Gastroesophageal sphincter (tissue), 3 donors: ENCODE results near the gene RBKS.

Experiments used
- CTCF ChIP-seq, 4 experiments: fragments of 200-600 bp in 2 of 4; fragments of 450-650 bp in 2 of 4; sonication (generic) in 1 of 4; IDR thresholded peaks; one replicate each; pipeline ENCODE4 v1.5.1; 2017 to 2019; ENCODE audit warnings: antibody characterized with exemption in 4 of 4, mild to moderate bottlenecking in 2 of 4, moderate library complexity in 2 of 4
- POLR2A ChIP-seq, 2 donors: fragments of 450-650 bp; IDR thresholded peaks; one replicate each; pipeline ENCODE4 v1.6.1; 2017; ENCODE audit warnings: antibody characterized with exemption in 2 of 2, mild to moderate bottlenecking in 2 of 2, moderate library complexity in 1 of 2

GRCh38 chr2:27893006-27893405 lies 2.8 kb upstream of the RBKS start:
- no peak for TF ChIP-seq POLR2A (IDR thresholded peaks at IDR 0.05)
- TF ChIP-seq CTCF (IDR thresholded peaks at IDR 0.05) = no peak
